CD4-positive, alpha-beta T cell treated with Interleukin-21 for 1 hour (primary cell): ENCODE results near the gene UBR7.

ENCODE experiments used
- DNase-seq: peaks from one replicate; pipeline ENCODE4 v3.0.0-alpha.2; 2020

UBR7 gene

GRCh38 chr14:93266127-93266526 lies 59.1 kb downstream of the UBR7 start:
- no peak for DNase-seq

GRCh38 chr14:93267149-93267711 lies 60.2 kb downstream of the UBR7 start:
- DNase-seq = no peak

- no peak for DNase-seq
These were observed 61.4 kb downstream of the UBR7 start for GRCh38 chr14:93268406-93268805.

- DNase-seq = no peak
These were observed 62.4 kb downstream of the UBR7 start for GRCh38 chr14:93269341-93270068.

GRCh38 chr14:93271111-93271510 lies 64.1 kb downstream of the UBR7 start:
- DNase-seq = no peak

- DNase-seq = no peak
These were observed 67.2 kb downstream of the UBR7 start for GRCh38 chr14:93274055-93274806.

GRCh38 chr14:93276031-93276716 lies 69.1 kb downstream of the UBR7 start:
- no peak for DNase-seq
